Mucosa of rectum (tissue), 2 donors: ENCODE results near the gene DPH7.
"Not testable (repeated sequence)": the region's sequence is repeated elsewhere in the genome, so short reads cannot be mapped to it uniquely, and the experiment has no call there.

Experiments used
- H3K27ac ChIP-seq, 2 donors: one replicate each; pipeline ENCODE4 v1.7.0; 2013; ENCODE audit warnings: inconsistent platforms in 2 of 2, low read depth in 2 of 2, low read length in 2 of 2
- H3K27me3 ChIP-seq, 2 donors: one replicate each; pipeline ENCODE4 v1.7.0; 2013; ENCODE audit warnings: low read length in 2 of 2; ENCODE audit not compliant: control insufficient read depth in 2 of 2, insufficient read depth in 2 of 2
- H3K36me3 ChIP-seq, 2 donors: one replicate each; pipeline ENCODE4 v1.7.0; 2013; ENCODE audit warnings: low read length in 2 of 2; ENCODE audit not compliant: control insufficient read depth in 2 of 2, insufficient read depth in 2 of 2
- H3K4me1 ChIP-seq, 2 donors: one replicate each; pipeline ENCODE4 v1.7.0; 2013; ENCODE audit warnings: low read length in 2 of 2, mild to moderate bottlenecking in 1 of 2; ENCODE audit not compliant: control insufficient read depth in 2 of 2, insufficient read depth in 2 of 2
- H3K4me3 ChIP-seq, 2 donors: one replicate each; pipeline ENCODE4 v1.7.0; 2013; ENCODE audit warnings: low read length in 2 of 2
- H3K9ac ChIP-seq, 2 donors: one replicate each; pipeline ENCODE4 v1.7.0; 2013; ENCODE audit warnings: low read length in 2 of 2, low read depth in 1 of 2, mild to moderate bottlenecking in 1 of 2
- H3K9me3 ChIP-seq, 2 donors: one replicate each; pipeline ENCODE4 v1.7.0; 2013; ENCODE audit warnings: low read length in 2 of 2; ENCODE audit not compliant: control insufficient read depth in 2 of 2
- donor health status: healthy.
- donor health status: Normal muscosa, but diverticular disease.

The DPH7 gene

GRCh38 chr9:137538058-137538457, 40.7 kb downstream of the DPH7 start:
- Histone ChIP-seq H3K9me3 (no peaks in the 10 kb centered on the region), H3K36me3 (peaks cover 0 to 2% of the 10 kb centered on the region in 2 donors), H3K4me3 (no peak overlapping the region), H3K9ac (no peak overlapping the region), H3K27me3 (no peaks in the 10 kb centered on the region), H3K4me1 (peaks cover 4 to 9% of the 10 kb centered on the region in 2 donors), H3K27ac (no peak overlapping the region)

- H3K27ac ChIP-seq, H3K27me3 ChIP-seq, H3K36me3 ChIP-seq, H3K4me3 ChIP-seq, H3K9me3 ChIP-seq, H3K4me1 ChIP-seq, H3K9ac ChIP-seq: not testable (repeated sequence)
Measured at GRCh38 chr9:137536594-137537131, 42.1 kb downstream of the DPH7 start.

GRCh38 chr9:137535120-137535428, 43.7 kb downstream of the DPH7 start:
- no peak overlapping the region for H3K9ac ChIP-seq
- no peaks in the 10 kb centered on the region for H3K27me3 ChIP-seq
- no peaks in the 10 kb centered on the region for H3K36me3 ChIP-seq
- H3K4me3 ChIP-seq = no peak overlapping the region
- H3K9me3 ChIP-seq = no peaks in the 10 kb centered on the region
- no peak overlapping the region for H3K27ac ChIP-seq
- H3K4me1 ChIP-seq = peaks cover 4 to 12% of the 10 kb centered on the region in 2 donors

- H3K9me3 ChIP-seq = no peaks in the 10 kb centered on the region
- no peaks in the 10 kb centered on the region for H3K36me3 ChIP-seq
- H3K4me1 ChIP-seq = peaks cover 4 to 12% of the 10 kb centered on the region in 2 donors
- no peak overlapping the region for H3K9ac ChIP-seq
- H3K27me3 ChIP-seq = no peaks in the 10 kb centered on the region
- H3K27ac ChIP-seq = no peak overlapping the region
- no peak overlapping the region for H3K4me3 ChIP-seq
Measured at GRCh38 chr9:137534256-137535119, 44.2 kb downstream of the DPH7 start.

- not testable (repeated sequence) for H3K27ac ChIP-seq, H3K27me3 ChIP-seq, H3K9me3 ChIP-seq, H3K36me3 ChIP-seq, H3K9ac ChIP-seq, H3K4me3 ChIP-seq
- H3K4me1 ChIP-seq = peaks cover 4 to 12% of the 10 kb centered on the region in 2 donors
Measured at GRCh38 chr9:137532891-137533468, 45.7 kb downstream of the DPH7 start.

- Histone ChIP-seq H3K27ac (no peak overlapping the region), H3K9me3 (no peaks in the 10 kb centered on the region), H3K9ac (no peak overlapping the region), H3K36me3 (no peaks in the 10 kb centered on the region), H3K4me3 (no peak overlapping the region), H3K4me1 (peaks cover 4 to 12% of the 10 kb centered on the region in 2 donors), H3K27me3 (no peaks in the 10 kb centered on the region)
Measured at GRCh38 chr9:137531099-137531765, 47.5 kb downstream of the DPH7 start.

- Histone ChIP-seq H3K27me3 (no peaks in the 10 kb centered on the region), H3K27ac (no peak overlapping the region), H3K36me3 (no peaks in the 10 kb centered on the region), H3K9me3 (no peaks in the 10 kb centered on the region), H3K4me3 (no peak overlapping the region), H3K9ac (no peak overlapping the region), H3K4me1 (peaks cover 4 to 12% of the 10 kb centered on the region in 2 donors)
Measured at GRCh38 chr9:137530331-137530730, 48.4 kb downstream of the DPH7 start.

GRCh38 chr9:137524981-137525317, 53.8 kb downstream of the DPH7 start:
- Histone ChIP-seq H3K27ac (no peak overlapping the region), H3K27me3 (no peaks in the 10 kb centered on the region), H3K9ac (no peak overlapping the region), H3K9me3 (no peaks in the 10 kb centered on the region), H3K36me3 (no peaks in the 10 kb centered on the region), H3K4me1 (no peaks in the 10 kb centered on the region), H3K4me3 (no peak overlapping the region)

- H3K27me3 ChIP-seq = no peaks in the 10 kb centered on the region
- H3K9ac ChIP-seq = no peak overlapping the region
- no peaks in the 10 kb centered on the region for H3K4me1 ChIP-seq
- no peaks in the 10 kb centered on the region for H3K9me3 ChIP-seq
- peaks cover 0 to 5% of the 10 kb centered on the region in 2 donors for H3K36me3 ChIP-seq
- H3K4me3 ChIP-seq = no peak overlapping the region
- no peak overlapping the region for H3K27ac ChIP-seq
Measured at GRCh38 chr9:137524161-137524980, 54.4 kb downstream of the DPH7 start.
